Measurements from ENCODE around the gene GAA. TPM values are rescaled to one million over a fixed set of nuclear protein-coding genes. Genes with fewer than 3 reads are reported as not detected.

GAA gene
- total and polyA plus RNA-seq, 2 of the 13 experiments (the other 11 are each of a cell fraction or from before 2014, with no cell fraction given) = 21.6 to 36.4 TPM

GRCh38 chr17:80147035-80147822 is 45.8 kb downstream of the GAA start, which contains the start of gene EIF4A3 (continued):
- TF ChIP-seq CBX2 (IDR thresholded peaks at IDR 0.05; ENCODE audit: low read depth, low read length) (no peak), CBX2 (CRISPR knock-in tag; IDR thresholded peaks at IDR 0.05; ENCODE audit: low read depth) (no peak), ZSCAN12 (CRISPR knock-in tag; IDR thresholded peaks at IDR 0.05) (0 out of 2 replicates have a peak, but pooled peaks have one; percentile 89), ZNF12 (CRISPR knock-in tag; IDR thresholded peaks at IDR 0.05) (no peak), KDM2A (CRISPR knock-in tag; IDR thresholded peaks at IDR 0.05; ENCODE audit: borderline replicate concordance, low read depth) (peak; percentile 93), ZFP62 (CRISPR knock-in tag; IDR thresholded peaks at IDR 0.05) (peak; percentile 74; the same call in 1 of the 2 replicates), NRL (CRISPR knock-in tag; IDR thresholded peaks at IDR 0.05; ENCODE audit: borderline replicate concordance) (peak; percentile 9; the same call in 1 of the 2 replicates), AGO2 (optimal IDR thresholded peaks at IDR 0.05; ENCODE audit: low read depth, low read length) (peak; percentile 85), SMAD1 (CRISPR knock-in tag; IDR thresholded peaks at IDR 0.05; ENCODE audit: borderline replicate concordance, low read depth) (peak; percentile 98; the same call in 1 of the 2 replicates), KAT8 (CRISPR knock-in tag; IDR thresholded peaks at IDR 0.05) (peak; percentile 91), ZNF724P (CRISPR knock-in tag; IDR thresholded peaks at IDR 0.05; ENCODE audit: borderline replicate concordance) (no peak; the same call in 1 of the 2 replicates), GABPB1 (CRISPR knock-in tag; IDR thresholded peaks at IDR 0.05) (peak; percentile 82), ZNF816 (CRISPR knock-in tag; IDR thresholded peaks at IDR 0.05; ENCODE audit: borderline replicate concordance) (peak; percentile 51; the same call in 1 of the 2 replicates), ZNF367 (CRISPR knock-in tag; IDR thresholded peaks at IDR 0.05; ENCODE audit: borderline replicate concordance) (peak; percentile 86; the same call in 1 of the 2 replicates), ZNF281 (CRISPR knock-in tag; IDR thresholded peaks at IDR 0.05; ENCODE audit: borderline replicate concordance) (peak; percentile 49), ARID5B (CRISPR knock-in tag; IDR thresholded peaks at IDR 0.05) (peak; percentile 57), ZNF510 (CRISPR knock-in tag; IDR thresholded peaks at IDR 0.05; ENCODE audit: low read depth) (peak; percentile 93; the same call in 1 of the 2 replicates), PLRG1 (conservative IDR thresholded peaks at IDR 0.05) (no peak), ZNF235 (CRISPR knock-in tag; IDR thresholded peaks at IDR 0.05; ENCODE audit: borderline replicate concordance) (peak; percentile 21), PCBP1 (IDR thresholded peaks at IDR 0.05; ENCODE audit: borderline replicate concordance, low read depth, low read length) (0 out of 2 replicates have a peak, but pooled peaks have one; percentile 67), REPIN1 (CRISPR knock-in tag; IDR thresholded peaks at IDR 0.05; ENCODE audit: borderline replicate concordance, low read depth) (peak; percentile 98)

All from HepG2 (cell line).